Activated naive CD4-positive, alpha-beta T cell treated with anti-CD3 and anti-CD28 coated beads, Interleukin-2, amount 50 U/mL, for 24 hours (primary cell): ENCODE measurements around the gene CIAO3.
A peak's percentile ranks its signal among the peaks of the same experiment; 100 is the strongest.
"Not testable (repeated sequence)": the region's sequence is repeated elsewhere in the genome, so short reads cannot be mapped to it uniquely, and the experiment has no call there.

Source experiments
- H3K27ac Mint-ChIP-seq: one replicate; pipeline ENCODE4 v1.8.0; 2021; ENCODE audit warnings: mild to moderate bottlenecking, mixed read lengths
- H3K27me3 Mint-ChIP-seq: one replicate; pipeline ENCODE4 v1.8.0; 2021; ENCODE audit warnings: mixed read lengths
- H3K36me3 Mint-ChIP-seq: one replicate; pipeline ENCODE4 v1.8.0; 2021; ENCODE audit warnings: mixed read lengths
- H3K4me1 Mint-ChIP-seq: one replicate; pipeline ENCODE4 v1.8.0; 2021; ENCODE audit warnings: mixed read lengths
- H3K4me3 Mint-ChIP-seq: one replicate; pipeline ENCODE4 v1.8.0; 2021; ENCODE audit warnings: mild to moderate bottlenecking, mixed read lengths
- H3K9me3 Mint-ChIP-seq: one replicate; pipeline ENCODE4 v1.8.0; 2021; ENCODE audit warnings: mixed read lengths

CIAO3 gene

DNA sequence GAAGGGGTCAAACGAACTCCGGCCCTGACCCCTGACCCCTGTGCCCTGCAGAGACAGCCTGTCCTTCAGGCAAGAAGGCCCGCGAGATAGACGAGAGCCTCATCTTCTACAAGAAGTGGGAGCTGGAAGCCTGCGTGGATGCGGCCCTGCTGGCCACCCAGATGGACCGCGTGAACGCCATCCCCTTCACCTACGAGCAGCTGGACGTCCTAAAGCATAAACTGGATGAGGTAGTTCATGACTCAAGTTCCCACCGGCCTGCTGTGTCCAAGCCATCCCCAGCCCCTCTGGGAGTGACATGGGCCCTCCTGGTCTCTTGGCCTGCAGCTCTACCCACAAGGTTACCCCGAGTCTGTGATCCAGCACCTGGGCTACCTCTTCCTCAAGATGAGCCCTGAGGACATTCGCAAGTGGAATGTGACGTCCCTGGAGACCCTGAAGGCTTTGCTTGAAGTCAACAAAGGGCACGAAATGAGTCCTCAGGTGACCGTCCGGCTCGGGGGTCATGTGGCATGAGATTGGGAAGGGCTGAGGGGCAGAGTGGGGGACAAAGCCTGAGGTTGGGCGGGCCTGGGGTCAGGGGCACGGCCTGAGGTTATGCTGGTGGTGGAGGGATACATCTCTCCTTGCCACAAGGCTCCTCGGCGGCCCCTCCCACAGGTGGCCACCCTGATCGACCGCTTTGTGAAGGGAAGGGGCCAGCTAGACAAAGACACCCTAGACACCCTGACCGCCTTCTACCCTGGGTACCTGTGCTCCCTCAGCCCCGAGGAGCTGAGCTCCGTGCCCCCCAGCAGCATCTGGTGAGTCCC is 25.4 kb upstream of the CIAO3 start:
- Mint-ChIP-seq H3K27me3 (no peaks in the 10 kb centered on the region), H3K4me1 (no peaks in the 10 kb centered on the region), H3K27ac (no peak overlapping the region), H3K4me3 (no peak overlapping the region), H3K36me3 (no peaks in the 10 kb centered on the region), H3K9me3 (no peaks in the 10 kb centered on the region)

DNA sequence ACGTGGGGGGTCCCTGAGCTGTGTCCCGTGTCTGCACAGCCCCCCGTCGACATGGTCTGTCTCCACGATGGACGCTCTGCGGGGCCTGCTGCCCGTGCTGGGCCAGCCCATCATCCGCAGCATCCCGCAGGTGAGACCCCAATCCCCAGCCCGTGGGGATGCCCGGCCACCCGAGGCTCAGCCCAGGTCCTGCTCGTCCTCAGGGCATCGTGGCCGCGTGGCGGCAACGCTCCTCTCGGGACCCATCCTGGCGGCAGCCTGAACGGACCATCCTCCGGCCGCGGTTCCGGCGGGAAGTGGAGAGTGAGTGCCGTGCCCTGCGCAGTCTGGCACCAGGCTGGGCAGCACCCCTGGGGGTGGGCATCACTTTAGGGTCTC is 24.7 kb upstream of the CIAO3 start:
- no peak overlapping the region for H3K4me3 Mint-ChIP-seq
- no peaks in the 10 kb centered on the region for H3K9me3 Mint-ChIP-seq
- no peaks in the 10 kb centered on the region for H3K4me1 Mint-ChIP-seq
- H3K27me3 Mint-ChIP-seq = no peaks in the 10 kb centered on the region
- no peaks in the 10 kb centered on the region for H3K36me3 Mint-ChIP-seq
- H3K27ac Mint-ChIP-seq = no peak overlapping the region

DNA sequence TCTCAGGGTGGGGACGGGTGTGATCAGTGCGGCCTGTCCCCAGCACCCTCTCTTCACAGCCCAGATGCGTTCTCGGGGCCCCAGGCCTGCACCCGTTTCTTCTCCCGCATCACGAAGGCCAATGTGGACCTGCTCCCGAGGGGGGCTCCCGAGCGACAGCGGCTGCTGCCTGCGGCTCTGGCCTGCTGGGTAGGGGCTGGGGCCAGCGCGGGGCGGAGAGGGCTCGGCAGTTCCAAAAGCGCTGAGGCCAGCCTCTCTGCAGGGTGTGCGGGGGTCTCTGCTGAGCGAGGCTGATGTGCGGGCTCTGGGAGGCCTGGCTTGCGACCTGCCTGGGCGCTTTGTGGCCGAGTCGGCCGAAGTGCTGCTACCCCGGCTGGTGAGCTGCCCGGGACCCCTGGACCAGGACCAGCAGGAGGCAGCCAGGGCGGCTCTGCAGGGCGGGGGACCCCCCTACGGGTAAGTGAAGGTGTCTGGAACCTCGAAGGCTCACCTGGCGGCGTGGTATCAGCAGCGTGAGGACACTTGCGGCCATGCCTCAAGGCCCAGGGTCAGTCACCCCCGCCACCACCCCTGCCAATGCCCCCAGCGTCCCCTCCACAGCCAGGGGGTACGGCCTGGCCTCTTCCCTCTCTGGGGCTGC is 24.2 kb upstream of the CIAO3 start:
- Mint-ChIP-seq H3K4me3 (no peak overlapping the region), H3K9me3 (no peaks in the 10 kb centered on the region), H3K27me3 (no peaks in the 10 kb centered on the region), H3K36me3 (no peaks in the 10 kb centered on the region), H3K27ac (no peak overlapping the region), H3K4me1 (no peaks in the 10 kb centered on the region)

DNA sequence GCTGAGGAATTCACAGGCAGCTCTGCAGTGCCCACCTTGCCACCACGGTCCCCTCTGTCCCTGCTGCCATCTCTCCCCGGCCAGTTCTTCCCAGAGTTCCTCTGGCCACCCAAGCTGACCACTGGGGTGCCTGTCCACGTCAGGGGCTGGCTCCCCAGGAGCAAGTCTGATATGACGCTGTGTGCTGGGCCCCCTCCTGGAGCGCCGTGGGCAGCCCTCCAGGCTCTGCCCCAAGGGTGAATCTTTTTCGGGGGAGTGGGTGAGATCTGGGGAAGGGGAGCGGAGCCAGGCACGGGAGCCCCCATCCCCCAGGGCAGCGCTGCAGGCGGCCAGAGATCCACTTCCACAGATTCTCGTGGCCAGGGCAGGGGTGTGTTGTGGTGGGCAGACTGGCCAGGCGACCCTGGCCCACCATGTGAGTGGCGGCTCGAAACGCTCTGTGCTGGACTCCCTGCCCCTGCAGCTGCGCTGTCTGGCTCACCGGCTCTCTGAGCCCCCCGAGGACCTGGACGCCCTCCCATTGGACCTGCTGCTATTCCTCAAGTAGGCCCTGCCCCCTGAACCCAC is 23.5 kb upstream of the CIAO3 start:
- no peaks in the 10 kb centered on the region for H3K4me1 Mint-ChIP-seq
- no peaks in the 10 kb centered on the region for H3K36me3 Mint-ChIP-seq
- H3K27ac Mint-ChIP-seq = no peak overlapping the region
- no peaks in the 10 kb centered on the region for H3K9me3 Mint-ChIP-seq
- H3K4me3 Mint-ChIP-seq = no peak overlapping the region
- H3K27me3 Mint-ChIP-seq = no peaks in the 10 kb centered on the region

DNA sequence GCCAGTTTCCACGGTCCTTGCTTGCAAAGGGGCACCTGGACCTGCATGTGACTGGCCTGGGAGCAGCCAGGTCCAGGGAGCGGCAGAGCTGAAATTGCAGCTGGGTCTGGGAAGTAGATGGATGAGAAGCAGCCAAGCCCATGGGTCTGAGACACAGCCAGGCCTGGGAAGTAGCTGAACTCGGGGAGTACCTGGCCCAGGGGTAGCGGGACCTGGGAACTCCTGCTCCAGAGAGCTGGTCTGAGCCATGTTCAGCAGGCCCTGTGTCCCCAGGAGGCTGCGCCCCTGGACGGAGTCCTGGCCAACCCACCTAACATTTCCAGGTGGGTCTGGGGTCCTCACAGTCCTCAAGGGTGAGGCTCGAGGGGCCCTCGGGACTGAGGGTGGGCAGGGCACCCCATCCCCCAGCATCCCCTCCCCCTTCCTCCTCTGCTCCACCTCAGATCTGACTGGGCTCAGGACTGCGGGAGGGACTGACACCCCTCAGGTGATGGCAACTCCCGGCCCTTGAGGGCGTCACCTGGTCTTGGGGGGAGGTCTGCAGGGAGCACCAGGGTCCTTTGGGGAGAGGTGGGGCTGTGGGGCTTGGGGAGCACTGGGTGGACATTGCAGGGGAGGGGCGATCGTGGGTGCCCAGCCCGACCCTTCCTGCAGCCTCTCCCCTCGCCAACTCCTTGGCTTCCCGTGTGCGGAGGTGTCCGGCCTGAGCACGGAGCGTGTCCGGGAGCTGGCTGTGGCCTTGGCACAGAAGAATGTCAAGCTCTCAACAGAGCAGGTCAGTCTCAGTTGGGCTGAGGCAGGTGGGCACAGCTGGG is 22.8 kb upstream of the CIAO3 start:
- H3K27me3 Mint-ChIP-seq = no peaks in the 10 kb centered on the region
- H3K9me3 Mint-ChIP-seq = no peaks in the 10 kb centered on the region
- no peak overlapping the region for H3K27ac Mint-ChIP-seq
- no peak overlapping the region for H3K4me3 Mint-ChIP-seq
- no peaks in the 10 kb centered on the region for H3K36me3 Mint-ChIP-seq
- no peaks in the 10 kb centered on the region for H3K4me1 Mint-ChIP-seq

DNA sequence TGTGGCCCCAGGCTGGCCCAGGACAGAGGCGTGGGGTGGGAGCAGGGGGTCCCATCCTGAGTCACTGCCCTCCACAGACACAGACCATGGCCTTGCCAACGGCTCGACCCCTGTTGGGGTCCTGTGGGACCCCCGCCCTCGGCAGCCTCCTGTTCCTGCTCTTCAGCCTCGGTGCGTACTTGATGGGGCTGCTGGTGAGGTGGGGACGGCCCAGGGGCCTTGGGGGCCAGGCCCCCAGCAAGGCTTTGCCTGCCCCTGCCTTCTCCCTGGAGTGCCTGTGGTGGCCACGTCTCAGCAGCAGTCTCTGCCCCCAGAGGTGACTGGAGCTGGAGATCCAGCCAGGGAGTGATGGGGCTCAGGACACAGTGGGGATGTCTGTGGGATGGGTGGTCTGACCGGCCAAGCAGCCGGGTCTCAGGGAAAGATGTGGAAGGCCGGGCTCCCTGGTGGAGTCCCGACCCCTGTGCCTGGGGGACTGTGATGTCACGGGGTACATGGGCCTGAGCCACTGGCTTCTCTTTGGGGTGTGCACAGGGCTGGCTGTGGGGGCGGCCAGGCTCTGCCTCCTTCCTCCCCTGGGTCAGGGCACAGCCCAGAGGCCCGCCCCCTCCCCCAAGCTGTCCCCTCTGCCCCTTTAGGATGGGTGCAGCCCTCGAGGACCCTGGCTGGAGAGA is 21.9 kb upstream of the CIAO3 start:
- no peaks in the 10 kb centered on the region for H3K4me1 Mint-ChIP-seq
- no peaks in the 10 kb centered on the region for H3K27me3 Mint-ChIP-seq
- no peaks in the 10 kb centered on the region for H3K9me3 Mint-ChIP-seq
- no peak overlapping the region for H3K4me3 Mint-ChIP-seq
- no peak overlapping the region for H3K27ac Mint-ChIP-seq
- H3K36me3 Mint-ChIP-seq = no peaks in the 10 kb centered on the region

DNA sequence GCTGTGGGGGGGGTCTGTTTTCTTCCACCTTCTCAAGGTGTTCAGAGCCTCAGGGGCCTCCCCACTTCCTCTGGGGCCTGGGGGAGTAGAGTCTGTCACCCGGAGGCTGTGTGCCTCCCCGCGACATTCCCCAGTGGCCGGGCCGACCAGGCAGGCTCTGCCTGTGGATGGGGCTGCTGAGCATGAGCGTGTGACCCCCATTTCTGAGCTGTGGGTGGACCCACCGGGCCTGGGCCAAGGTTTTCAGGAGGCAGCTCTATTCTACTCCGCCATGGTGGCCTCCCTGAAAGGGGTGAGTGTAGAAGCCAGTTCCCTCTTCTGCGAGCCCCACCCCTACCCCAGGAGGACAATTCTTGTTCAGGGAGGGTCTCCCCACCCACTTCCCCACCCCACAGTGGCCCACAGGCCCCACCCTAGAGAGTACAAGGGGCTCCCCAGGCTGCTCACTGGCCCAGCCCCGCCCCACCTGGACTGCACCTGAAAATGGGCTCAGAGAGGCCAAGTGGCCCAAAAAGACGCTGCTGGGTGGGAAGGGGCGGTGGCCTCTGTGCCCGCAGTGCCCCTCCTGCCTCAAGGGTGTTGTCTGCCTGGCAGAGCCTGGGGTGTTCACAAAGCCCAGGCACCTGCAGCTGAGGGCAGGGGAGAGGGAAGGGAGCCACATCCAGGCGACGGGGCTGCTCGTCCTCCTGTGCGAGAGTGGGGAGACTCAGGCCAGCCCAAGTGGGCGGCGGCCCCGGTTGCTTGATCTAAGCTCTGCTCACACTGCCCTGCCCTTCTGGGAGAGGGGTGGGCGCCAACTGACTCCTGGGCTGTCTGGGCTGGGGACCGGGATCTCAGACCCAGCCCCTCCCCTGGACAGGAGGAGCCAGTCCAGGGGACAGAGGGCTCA is 21.1 kb upstream of the CIAO3 start:
- Mint-ChIP-seq H3K9me3 (no peaks in the 10 kb centered on the region), H3K36me3 (no peaks in the 10 kb centered on the region), H3K4me3 (no peak overlapping the region), H3K27me3 (no peaks in the 10 kb centered on the region), H3K27ac (no peak overlapping the region), H3K4me1 (no peaks in the 10 kb centered on the region)

DNA sequence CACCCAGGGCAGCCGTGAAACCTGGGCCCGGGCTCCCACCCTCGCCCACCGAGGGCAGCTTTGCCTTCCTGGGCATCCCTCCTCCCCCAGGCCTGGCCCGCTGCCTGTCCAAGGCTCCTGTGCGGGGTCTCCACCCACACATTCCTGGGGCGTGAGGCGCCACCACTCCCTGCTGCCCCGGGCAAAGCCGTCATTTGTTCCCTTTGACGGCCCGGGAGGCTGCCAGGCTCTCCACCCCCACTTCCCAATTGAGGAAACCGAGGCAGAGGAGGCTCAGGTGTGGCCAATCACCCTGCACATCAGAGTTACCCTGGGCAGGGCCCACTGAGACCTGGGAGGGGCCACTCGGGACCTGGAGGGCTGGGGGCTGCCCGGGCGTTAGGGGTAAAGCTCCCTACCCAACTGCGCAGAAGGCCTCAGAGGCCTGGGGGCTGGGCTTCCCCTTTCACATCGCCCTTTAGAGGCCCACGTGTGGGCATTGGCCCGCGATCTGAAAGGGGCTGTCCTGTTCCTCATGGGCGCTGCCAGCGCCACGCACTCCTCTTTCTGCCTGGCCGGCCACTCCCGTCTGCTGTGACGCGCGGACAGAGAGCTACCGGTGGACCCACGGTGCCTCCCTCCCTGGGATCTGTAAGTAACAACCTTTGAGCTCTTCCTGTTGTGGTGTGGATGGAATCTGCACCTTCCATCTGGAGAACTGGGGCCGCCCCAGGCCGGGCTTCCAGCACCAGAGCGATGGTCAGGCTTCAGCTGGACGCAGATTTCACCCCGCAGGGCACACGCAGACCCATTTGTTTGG is 19.9 kb upstream of the CIAO3 start, which contains the start of gene MSLN:
Gene MSLN, plus strand, starts transcription at position 190 of the 799 bp plus-strand sequence. CDS start 1,947 bp downstream, outside the sequence.
- no peak within 1 kb of the TSS for H3K4me3 Mint-ChIP-seq
- H3K36me3 Mint-ChIP-seq = no peaks in the 10 kb centered on the region
- peak within 1 kb of the TSS; percentile 23 for H3K27ac Mint-ChIP-seq
- H3K27me3 Mint-ChIP-seq = no peaks in the 10 kb centered on the region
- no peaks in the 10 kb centered on the region for H3K9me3 Mint-ChIP-seq
- H3K4me1 Mint-ChIP-seq = no peaks in the 10 kb centered on the region

DNA sequence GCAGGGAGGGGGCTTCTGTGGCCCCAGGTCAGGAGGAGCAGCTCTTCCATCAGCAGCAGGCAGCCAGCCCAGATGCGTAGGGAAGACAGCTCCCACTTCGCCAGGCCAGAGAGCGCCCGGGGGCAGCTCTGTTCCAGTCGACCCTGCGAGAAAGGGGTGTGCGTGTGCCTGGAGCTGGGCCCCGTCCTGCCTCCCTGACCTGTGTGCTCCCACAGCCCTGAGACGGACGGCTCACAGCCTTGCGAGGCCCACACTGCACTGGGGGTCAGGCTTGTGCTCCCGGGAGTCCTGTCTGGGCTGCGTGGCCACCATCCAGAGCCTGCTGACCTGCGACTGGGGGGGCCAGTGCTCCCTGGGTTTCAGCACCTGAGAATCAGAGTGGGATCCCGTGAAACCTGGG is 19.3 kb upstream of the CIAO3 start:
- H3K27me3 Mint-ChIP-seq = no peaks in the 10 kb centered on the region
- no peaks in the 10 kb centered on the region for H3K36me3 Mint-ChIP-seq
- H3K4me3 Mint-ChIP-seq = no peak overlapping the region
- no peak overlapping the region for H3K27ac Mint-ChIP-seq
- H3K9me3 Mint-ChIP-seq = no peaks in the 10 kb centered on the region
- H3K4me1 Mint-ChIP-seq = no peaks in the 10 kb centered on the region

DNA sequence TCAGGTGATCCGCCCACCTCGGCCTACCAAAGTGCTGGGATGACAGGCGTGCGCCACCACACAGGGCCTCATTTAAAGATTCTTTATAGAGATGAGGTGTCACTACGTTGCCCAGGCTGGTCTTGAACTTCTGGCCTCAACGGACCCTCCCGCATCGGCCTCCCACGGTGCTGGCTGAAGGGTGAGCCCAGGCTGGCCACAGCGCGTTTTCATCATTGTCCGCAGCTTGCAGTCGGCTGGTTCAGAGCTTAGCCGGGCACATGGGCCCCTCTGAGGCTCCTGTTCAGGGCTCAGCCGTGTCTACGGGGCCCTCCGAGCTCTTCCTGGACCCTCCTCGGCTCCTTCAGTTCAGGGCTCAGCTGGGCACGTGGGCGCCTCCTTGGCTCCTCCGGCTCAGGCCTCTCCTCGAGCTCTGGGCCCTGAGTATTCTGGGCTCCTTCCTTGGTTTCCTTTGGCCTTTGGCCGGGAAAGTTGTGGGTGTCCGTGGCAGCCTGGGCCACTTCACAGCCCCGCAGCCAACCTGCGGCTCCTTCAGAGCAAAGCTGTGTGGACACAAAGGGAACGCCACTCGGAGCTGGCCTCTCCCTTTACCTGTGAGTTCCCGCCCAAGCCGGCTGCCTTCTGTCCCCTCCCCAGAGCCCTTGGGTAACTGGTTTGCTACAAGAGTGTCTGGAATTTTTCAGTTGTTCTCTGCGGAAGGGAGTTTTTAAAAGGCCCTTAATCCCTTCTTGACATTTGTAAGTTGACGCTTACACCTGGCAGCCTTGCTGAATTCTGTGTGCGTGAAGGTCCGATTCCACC is 18.5 kb upstream of the CIAO3 start:
- H3K4me1 Mint-ChIP-seq = no peaks in the 10 kb centered on the region

DNA sequence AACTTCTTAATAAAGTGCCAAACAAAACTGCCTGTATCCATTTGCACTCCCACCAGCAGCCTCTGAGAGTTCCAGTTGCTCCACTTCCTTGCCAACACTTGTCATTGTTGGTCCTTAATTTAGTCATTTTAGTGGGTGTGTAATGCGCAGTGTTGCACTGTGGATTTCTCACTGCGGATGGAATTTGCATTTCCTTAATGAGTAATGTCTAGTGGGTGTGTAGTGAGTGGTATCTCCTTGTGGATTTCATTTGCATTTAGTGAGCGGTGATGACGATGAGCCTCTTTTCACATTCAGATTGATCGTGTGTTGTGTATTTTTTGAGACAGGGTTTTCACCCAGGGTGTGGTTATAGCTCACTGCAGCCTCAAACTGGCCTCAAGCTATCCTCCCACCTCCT is 15.6 kb upstream of the CIAO3 start:
- peak overlapping the region; percentile 66 for H3K27ac Mint-ChIP-seq
- no peaks in the 10 kb centered on the region for H3K36me3 Mint-ChIP-seq
- H3K9me3 Mint-ChIP-seq = no peaks in the 10 kb centered on the region
- H3K4me3 Mint-ChIP-seq = no peak overlapping the region
- H3K27me3 Mint-ChIP-seq = no peaks in the 10 kb centered on the region
- H3K4me1 Mint-ChIP-seq = no peaks in the 10 kb centered on the region

More for the DNA sequence above, 18.5 kb upstream of the CIAO3 start:
- Mint-ChIP-seq H3K27ac (peak overlapping the region; percentile 17), H3K4me3 (no peak overlapping the region), H3K27me3 (no peaks in the 10 kb centered on the region), H3K9me3 (no peaks in the 10 kb centered on the region), H3K36me3 (no peaks in the 10 kb centered on the region)

DNA sequence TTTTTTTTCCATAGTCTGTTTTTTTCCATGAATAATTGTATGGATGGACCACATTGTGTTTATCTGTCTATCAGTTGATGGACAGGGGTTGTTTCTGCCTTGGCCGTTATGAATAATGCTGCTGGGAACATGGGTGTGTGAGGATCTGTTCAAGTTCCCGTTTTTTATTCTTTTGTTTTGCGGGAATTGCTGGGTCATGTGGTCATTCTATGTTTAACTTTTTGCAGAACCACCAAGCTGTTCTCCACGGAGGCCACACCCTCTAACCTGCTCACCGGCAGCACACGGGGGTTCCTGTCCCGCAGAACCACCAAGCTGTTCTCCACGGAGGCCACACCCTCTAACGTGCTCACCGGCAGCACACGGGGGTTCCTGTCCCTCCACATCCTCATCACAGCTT is 13.9 kb upstream of the CIAO3 start:
- Mint-ChIP-seq H3K9me3 (no peaks in the 10 kb centered on the region), H3K4me3 (no peak overlapping the region), H3K27ac (no peak overlapping the region)

DNA sequence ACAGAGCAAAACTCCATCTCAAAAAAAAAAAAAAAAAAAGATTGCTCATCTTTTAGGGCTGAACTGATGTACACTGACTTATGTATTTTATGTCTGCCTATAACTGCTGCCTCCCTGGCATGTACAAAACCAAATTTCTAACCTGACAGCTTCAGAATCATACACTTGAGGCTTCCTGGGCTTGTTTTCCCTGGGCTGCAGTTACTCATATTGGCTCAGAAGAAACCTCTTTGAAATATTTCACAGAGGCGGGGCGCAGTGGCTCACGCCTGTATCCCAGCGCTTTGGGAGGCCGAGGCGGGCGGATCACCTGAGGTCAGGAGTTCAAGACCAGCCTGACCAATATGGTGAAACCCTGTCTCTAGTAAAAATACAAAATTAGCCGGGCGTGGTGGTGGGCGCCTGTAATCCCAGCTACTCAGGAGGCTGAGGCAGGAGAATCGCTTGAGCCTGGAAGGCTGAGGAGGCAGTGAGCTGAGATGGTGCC is 13.4 kb upstream of the CIAO3 start:
- not testable (repeated sequence) for H3K9me3 Mint-ChIP-seq, H3K27ac Mint-ChIP-seq, H3K4me1 Mint-ChIP-seq, H3K36me3 Mint-ChIP-seq, H3K4me3 Mint-ChIP-seq, H3K27me3 Mint-ChIP-seq

More for the DNA sequence above, 13.9 kb upstream of the CIAO3 start:
- no peaks in the 10 kb centered on the region for H3K27me3 Mint-ChIP-seq
- H3K4me1 Mint-ChIP-seq = no peaks in the 10 kb centered on the region
- H3K36me3 Mint-ChIP-seq = no peaks in the 10 kb centered on the region
